ENCODE results near the gene RAB1A. TPM values are rescaled to one million over a fixed set of nuclear protein-coding genes. Genes with fewer than 3 reads are reported as not detected.
A peak's percentile ranks its signal among the peaks of the same experiment; 100 is the strongest.

Gene RAB1A
- total and polyA plus RNA-seq, 2 of the 13 experiments (the other 11 are each of a cell fraction or from before 2014, with no cell fraction given), result 206 to 226 TPM

DNA sequence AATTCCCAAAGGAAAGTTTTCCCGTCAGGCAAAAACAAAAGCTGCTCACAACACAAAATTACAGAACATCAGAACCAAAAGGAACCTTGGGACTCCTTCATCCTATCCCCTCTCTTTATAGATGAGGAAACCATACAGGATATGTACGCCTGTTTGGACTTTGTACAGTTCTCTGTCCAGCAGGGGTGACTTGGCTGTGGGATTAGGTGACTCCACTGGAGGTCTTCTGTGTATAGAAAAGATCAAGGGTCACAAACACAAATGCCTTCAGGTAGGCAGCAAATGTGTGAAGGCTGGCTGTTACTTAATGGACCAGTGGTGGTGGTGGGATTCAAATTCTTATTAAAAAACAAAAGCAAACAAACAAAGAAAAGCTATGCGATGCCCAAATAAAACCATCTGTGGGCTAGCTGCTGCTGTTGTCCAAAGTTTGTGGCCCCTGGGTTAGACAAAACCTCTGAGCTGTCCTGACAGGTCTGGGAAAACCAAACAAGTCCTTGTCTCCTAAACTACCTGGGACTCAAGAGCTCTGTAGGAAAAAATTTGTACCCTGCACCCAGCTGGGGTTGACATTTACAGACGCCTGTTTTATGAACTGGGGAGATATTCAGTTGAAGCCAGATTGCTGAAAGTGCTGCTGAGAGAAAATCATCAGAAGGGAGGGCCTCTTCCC, 75.0 kb downstream of the RAB1A start (continued):
- TF ChIP-seq, protein P1, sequence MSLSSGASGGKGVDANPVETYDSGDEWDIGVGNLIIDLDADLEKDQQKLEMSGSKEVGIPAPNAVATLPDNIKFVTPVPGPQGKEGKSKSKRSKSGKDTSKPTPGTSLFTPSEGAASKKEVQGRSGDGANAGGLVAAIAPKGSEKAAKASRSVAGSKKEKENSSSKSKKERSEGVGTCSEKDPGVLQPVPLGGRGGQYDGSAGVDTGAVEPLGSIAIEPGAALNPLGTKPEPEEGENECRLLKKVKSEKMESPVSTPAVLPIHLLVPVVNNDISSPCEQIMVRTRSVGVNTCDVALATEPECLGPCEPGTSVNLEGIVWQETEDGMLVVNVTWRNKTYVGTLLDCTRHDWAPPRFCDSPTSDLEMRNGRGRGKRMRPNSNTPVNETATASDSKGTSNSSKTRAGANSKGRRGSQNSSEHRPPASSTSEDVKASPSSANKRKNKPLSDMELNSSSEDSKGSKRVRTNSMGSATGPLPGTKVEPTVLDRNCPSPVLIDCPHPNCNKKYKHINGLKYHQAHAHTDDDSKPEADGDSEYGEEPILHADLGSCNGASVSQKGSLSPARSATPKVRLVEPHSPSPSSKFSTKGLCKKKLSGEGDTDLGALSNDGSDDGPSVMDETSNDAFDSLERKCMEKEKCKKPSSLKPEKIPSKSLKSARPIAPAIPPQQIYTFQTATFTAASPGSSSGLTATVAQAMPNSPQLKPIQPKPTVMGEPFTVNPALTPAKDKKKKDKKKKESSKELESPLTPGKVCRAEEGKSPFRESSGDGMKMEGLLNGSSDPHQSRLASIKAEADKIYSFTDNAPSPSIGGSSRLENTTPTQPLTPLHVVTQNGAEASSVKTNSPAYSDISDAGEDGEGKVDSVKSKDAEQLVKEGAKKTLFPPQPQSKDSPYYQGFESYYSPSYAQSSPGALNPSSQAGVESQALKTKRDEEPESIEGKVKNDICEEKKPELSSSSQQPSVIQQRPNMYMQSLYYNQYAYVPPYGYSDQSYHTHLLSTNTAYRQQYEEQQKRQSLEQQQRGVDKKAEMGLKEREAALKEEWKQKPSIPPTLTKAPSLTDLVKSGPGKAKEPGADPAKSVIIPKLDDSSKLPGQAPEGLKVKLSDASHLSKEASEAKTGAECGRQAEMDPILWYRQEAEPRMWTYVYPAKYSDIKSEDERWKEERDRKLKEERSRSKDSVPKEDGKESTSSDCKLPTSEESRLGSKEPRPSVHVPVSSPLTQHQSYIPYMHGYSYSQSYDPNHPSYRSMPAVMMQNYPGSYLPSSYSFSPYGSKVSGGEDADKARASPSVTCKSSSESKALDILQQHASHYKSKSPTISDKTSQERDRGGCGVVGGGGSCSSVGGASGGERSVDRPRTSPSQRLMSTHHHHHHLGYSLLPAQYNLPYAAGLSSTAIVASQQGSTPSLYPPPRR (CRISPR knock-in tag; IDR thresholded peaks at IDR 0.05; ENCODE audit: borderline replicate concordance), result no peak
- TF ChIP-seq NAIF1 (CRISPR knock-in tag; IDR thresholded peaks at IDR 0.05; ENCODE audit: borderline replicate concordance), result peak; percentile 68; the same call in 1 of the 2 replicates
- TF ChIP-seq REXO4 (CRISPR knock-in tag; IDR thresholded peaks at IDR 0.05; ENCODE audit: borderline replicate concordance), result no peak
- TF ChIP-seq, protein P2, sequence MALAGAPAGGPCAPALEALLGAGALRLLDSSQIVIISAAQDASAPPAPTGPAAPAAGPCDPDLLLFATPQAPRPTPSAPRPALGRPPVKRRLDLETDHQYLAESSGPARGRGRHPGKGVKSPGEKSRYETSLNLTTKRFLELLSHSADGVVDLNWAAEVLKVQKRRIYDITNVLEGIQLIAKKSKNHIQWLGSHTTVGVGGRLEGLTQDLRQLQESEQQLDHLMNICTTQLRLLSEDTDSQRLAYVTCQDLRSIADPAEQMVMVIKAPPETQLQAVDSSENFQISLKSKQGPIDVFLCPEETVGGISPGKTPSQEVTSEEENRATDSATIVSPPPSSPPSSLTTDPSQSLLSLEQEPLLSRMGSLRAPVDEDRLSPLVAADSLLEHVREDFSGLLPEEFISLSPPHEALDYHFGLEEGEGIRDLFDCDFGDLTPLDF (CRISPR knock-in tag; IDR thresholded peaks at IDR 0.05), result no peak
- no peak; the same call in 1 of the 2 replicates for TF ChIP-seq ZNF232 (CRISPR knock-in tag; IDR thresholded peaks at IDR 0.05; ENCODE audit: borderline replicate concordance)
- peak; percentile 54; the same call in 1 of the 2 replicates for TF ChIP-seq ZNF614 (CRISPR knock-in tag; IDR thresholded peaks at IDR 0.05; ENCODE audit: borderline replicate concordance)
- TF ChIP-seq EP300 (IDR thresholded peaks at IDR 0.05; ENCODE audit: low read depth in 2 of 2, low read length in 2 of 2), result peak in 1 of 2 experiments; percentile 17; a peak in 1 of 4 replicates
- TF ChIP-seq EP300 (CRISPR knock-in tag; IDR thresholded peaks at IDR 0.05; ENCODE audit: borderline replicate concordance), result no peak
- 0 out of 2 replicates have a peak, but pooled peaks have one; percentile 49 for TF ChIP-seq NFKBIZ (CRISPR knock-in tag; IDR thresholded peaks at IDR 0.05)
- TF ChIP-seq, protein P3, sequence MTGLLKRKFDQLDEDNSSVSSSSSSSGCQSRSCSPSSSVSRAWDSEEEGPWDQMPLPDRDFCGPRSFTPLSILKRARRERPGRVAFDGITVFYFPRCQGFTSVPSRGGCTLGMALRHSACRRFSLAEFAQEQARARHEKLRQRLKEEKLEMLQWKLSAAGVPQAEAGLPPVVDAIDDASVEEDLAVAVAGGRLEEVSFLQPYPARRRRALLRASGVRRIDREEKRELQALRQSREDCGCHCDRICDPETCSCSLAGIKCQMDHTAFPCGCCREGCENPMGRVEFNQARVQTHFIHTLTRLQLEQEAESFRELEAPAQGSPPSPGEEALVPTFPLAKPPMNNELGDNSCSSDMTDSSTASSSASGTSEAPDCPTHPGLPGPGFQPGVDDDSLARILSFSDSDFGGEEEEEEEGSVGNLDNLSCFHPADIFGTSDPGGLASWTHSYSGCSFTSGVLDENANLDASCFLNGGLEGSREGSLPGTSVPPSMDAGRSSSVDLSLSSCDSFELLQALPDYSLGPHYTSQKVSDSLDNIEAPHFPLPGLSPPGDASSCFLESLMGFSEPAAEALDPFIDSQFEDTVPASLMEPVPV (CRISPR knock-in tag; IDR thresholded peaks at IDR 0.05), result no peak
- TF ChIP-seq GATAD2A (CRISPR knock-in tag; IDR thresholded peaks at IDR 0.05), result peak; percentile 90
- TF ChIP-seq ONECUT2 (CRISPR knock-in tag; IDR thresholded peaks at IDR 0.05), result no peak
- TF ChIP-seq PAF1 (CRISPR knock-in tag; IDR thresholded peaks at IDR 0.05), result no peak
- TF ChIP-seq, protein P4, sequence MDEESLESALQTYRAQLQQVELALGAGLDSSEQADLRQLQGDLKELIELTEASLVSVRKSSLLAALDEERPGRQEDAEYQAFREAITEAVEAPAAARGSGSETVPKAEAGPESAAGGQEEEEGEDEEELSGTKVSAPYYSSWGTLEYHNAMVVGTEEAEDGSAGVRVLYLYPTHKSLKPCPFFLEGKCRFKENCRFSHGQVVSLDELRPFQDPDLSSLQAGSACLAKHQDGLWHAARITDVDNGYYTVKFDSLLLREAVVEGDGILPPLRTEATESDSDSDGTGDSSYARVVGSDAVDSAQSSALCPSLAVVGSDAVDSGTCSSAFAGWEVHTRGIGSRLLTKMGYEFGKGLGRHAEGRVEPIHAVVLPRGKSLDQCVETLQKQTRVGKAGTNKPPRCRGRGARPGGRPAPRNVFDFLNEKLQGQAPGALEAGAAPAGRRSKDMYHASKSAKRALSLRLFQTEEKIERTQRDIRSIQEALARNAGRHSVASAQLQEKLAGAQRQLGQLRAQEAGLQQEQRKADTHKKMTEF (CRISPR knock-in tag; IDR thresholded peaks at IDR 0.05), result peak; percentile 44; the same call in 1 of the 2 replicates
- TF ChIP-seq SMAD3 (CRISPR knock-in tag; IDR thresholded peaks at IDR 0.05), result no peak
- TF ChIP-seq TBX3 (IDR thresholded peaks at IDR 0.05; ENCODE audit: borderline replicate concordance), result no peak
- no peak for TF ChIP-seq SIN3B (IDR thresholded peaks at IDR 0.05; ENCODE audit: low read length)
- TF ChIP-seq ZEB1 (IDR thresholded peaks at IDR 0.05; ENCODE audit: insufficient replicate concordance, low read depth), result peak; percentile 87
